ENCODE data around the gene PFAS. TPM values are rescaled to one million over a fixed set of nuclear protein-coding genes. Genes with fewer than 3 reads are reported as not detected.

PFAS gene
- total RNA-seq, 2 donors from 2014 or later, result 47.0 to 147 TPM

- no peak for ATAC-seq
- Mint-ChIP-seq H3K9me3 (no peaks in the 10 kb centered on the region), H3K36me3 (peaks cover 17 to 28% of the 10 kb centered on the region in 2 donors), H3K27ac (peak overlapping the region in 1 of 2 donors; percentile 36)
- no peak for DNase-seq (ENCODE audit: low spot score in 2 of 2)
Observed at GRCh38 chr17:8253801-8254200, 4.7 kb downstream of the PFAS start.

- Mint-ChIP-seq H3K36me3 (peaks cover 10 to 19% of the 10 kb centered on the region in 2 donors), H3K27ac (peak overlapping the region in 1 of 2 donors; percentile 27), H3K9me3 (no peaks in the 10 kb centered on the region)
- no peak for ATAC-seq
- no peak for DNase-seq (ENCODE audit: low spot score in 2 of 2)
Observed at GRCh38 chr17:8254881-8255280, 5.8 kb downstream of the PFAS start.

GRCh38 chr17:8255499-8255898, 6.4 kb downstream of the PFAS start:
- peaks cover 4 to 13% of the 10 kb centered on the region in 2 donors for H3K36me3 Mint-ChIP-seq
- no peak for ATAC-seq
- H3K9me3 Mint-ChIP-seq, result no peaks in the 10 kb centered on the region
- no peak for DNase-seq (ENCODE audit: low spot score in 2 of 2)
- peak overlapping the region in 1 of 2 donors; percentile 27 for H3K27ac Mint-ChIP-seq

GRCh38 chr17:8256291-8256690, 7.2 kb downstream of the PFAS start:
- Mint-ChIP-seq H3K36me3 (peaks cover 6 to 15% of the 10 kb centered on the region in 2 donors), H3K9me3 (no peaks in the 10 kb centered on the region), H3K27ac (no peak overlapping the region)
- DNase-seq (ENCODE audit: low spot score in 2 of 2) (no peak), ATAC-seq (no peak)

GRCh38 chr17:8256691-8257090, 7.6 kb downstream of the PFAS start:
- DNase-seq (ENCODE audit: low spot score in 2 of 2) (no peak), ATAC-seq (no peak)
- Mint-ChIP-seq H3K36me3 (peaks cover 6 to 15% of the 10 kb centered on the region in 2 donors), H3K9me3 (no peaks in the 10 kb centered on the region), H3K27ac (no peak overlapping the region)

- ATAC-seq (no peak), DNase-seq (ENCODE audit: low spot score in 2 of 2) (no peak)
- Mint-ChIP-seq H3K27ac (no peak overlapping the region), H3K9me3 (no peaks in the 10 kb centered on the region), H3K36me3 (peaks cover 6 to 15% of the 10 kb centered on the region in 2 donors)
Observed at GRCh38 chr17:8257801-8258200, 8.7 kb downstream of the PFAS start.

GRCh38 chr17:8264320-8264719, 15.2 kb downstream of the PFAS start:
- Mint-ChIP-seq H3K36me3 (peaks cover 5 to 12% of the 10 kb centered on the region in 2 donors), H3K9me3 (no peaks in the 10 kb centered on the region), H3K27ac (no peak overlapping the region)
- no peak for DNase-seq (ENCODE audit: low spot score in 2 of 2)
- no peak for ATAC-seq

GRCh38 chr17:8264836-8265542, 15.9 kb downstream of the PFAS start:
- no peak for ATAC-seq
- no peak for DNase-seq (ENCODE audit: low spot score in 2 of 2)
- Mint-ChIP-seq H3K36me3 (peaks cover 5 to 14% of the 10 kb centered on the region in 2 donors), H3K27ac (no peak overlapping the region), H3K9me3 (no peaks in the 10 kb centered on the region)

GRCh38 chr17:8266648-8267479, 17.8 kb downstream of the PFAS start:
- no peak for DNase-seq (ENCODE audit: low spot score in 2 of 2)
- Mint-ChIP-seq H3K9me3 (no peaks in the 10 kb centered on the region), H3K36me3 (peaks cover 0 to 20% of the 10 kb centered on the region in 2 donors), H3K27ac (peak overlapping the region in 1 of 2 donors; percentile 72)
- no peak for ATAC-seq

GRCh38 chr17:8267480-8268147, 18.5 kb downstream of the PFAS start:
- DNase-seq (ENCODE audit: low spot score in 2 of 2) (no peak), ATAC-seq (no peak)
- H3K36me3 Mint-ChIP-seq, result peaks cover 0 to 20% of the 10 kb centered on the region in 2 donors
- H3K9me3 Mint-ChIP-seq, result no peaks in the 10 kb centered on the region
- no peak overlapping the region for H3K27ac Mint-ChIP-seq

- no peak for DNase-seq (ENCODE audit: low spot score in 2 of 2)
- no peaks in the 10 kb centered on the region for H3K9me3 Mint-ChIP-seq
- no peak overlapping the region for H3K27ac Mint-ChIP-seq
- ATAC-seq, result peak in 1 of 2 donors; percentile 34
- H3K36me3 Mint-ChIP-seq, result peaks cover 0 to 23% of the 10 kb centered on the region in 2 donors
Observed at GRCh38 chr17:8268550-8269298, 19.6 kb downstream of the PFAS start.

- ATAC-seq, result no peak
- Mint-ChIP-seq H3K27ac (no peak overlapping the region), H3K36me3 (peaks cover 0 to 25% of the 10 kb centered on the region in 2 donors)
Observed at GRCh38 chr17:8272421-8272820, 23.3 kb downstream of the PFAS start.

GRCh38 chr17:8273884-8274444, 24.9 kb downstream of the PFAS start:
- peak overlapping the region; percentile 16 to 49 for H3K27ac Mint-ChIP-seq
- no peaks in the 10 kb centered on the region for H3K9me3 Mint-ChIP-seq
- ATAC-seq (no peak), DNase-seq (ENCODE audit: low spot score in 2 of 2) (no peak)
- H3K36me3 Mint-ChIP-seq, result peaks cover 0 to 22% of the 10 kb centered on the region in 2 donors

More at GRCh38 chr17:8272421-8272820, 23.3 kb downstream of the PFAS start:
- no peak for DNase-seq (ENCODE audit: low spot score in 2 of 2)
- H3K9me3 Mint-ChIP-seq, result no peaks in the 10 kb centered on the region

GRCh38 chr17:8274816-8275215, 25.7 kb downstream of the PFAS start:
- Mint-ChIP-seq H3K9me3 (no peaks in the 10 kb centered on the region), H3K27ac (no peak overlapping the region), H3K36me3 (peaks cover 0 to 16% of the 10 kb centered on the region in 2 donors)
- no peak for DNase-seq (ENCODE audit: low spot score in 2 of 2)
- no peak for ATAC-seq

GRCh38 chr17:8275421-8276290, 26.6 kb downstream of the PFAS start:
- Mint-ChIP-seq H3K27ac (peak overlapping the region in 1 of 2 donors; percentile 5), H3K36me3 (peaks cover 0 to 14% of the 10 kb centered on the region in 2 donors), H3K9me3 (no peaks in the 10 kb centered on the region)
- DNase-seq (ENCODE audit: low spot score in 2 of 2), result no peak
- ATAC-seq, result no peak

Data from activated naive CD4-positive, alpha-beta T cell treated with anti-CD3 and anti-CD28 coated beads, Interleukin-2, amount 50 U/mL, for 72 hours (primary cell).